Mesenchymal stem cell (in vitro differentiated cells and primary cell): ENCODE data around the gene DAZAP2.

ENCODE experiments used
- DNase-seq: peaks from one replicate; pipeline ENCODE4 v3.0.0-alpha.2; 2013
- H2AFZ ChIP-seq: one replicate; pipeline ENCODE4 v1.6.1; 2013; ENCODE audit warnings: low read depth, mild to moderate bottlenecking, control low read depth, inconsistent platforms, low read length, moderate library complexity
- H2AK5ac ChIP-seq: 2 replicates; pipeline ENCODE4 v1.6.1; 2013; ENCODE audit warnings: low read length, moderate library complexity, mild to moderate bottlenecking, inconsistent platforms; ENCODE audit not compliant: severe bottlenecking
- H2BK120ac ChIP-seq: one replicate; pipeline ENCODE4 v1.6.1; 2013; ENCODE audit warnings: low read depth, mild to moderate bottlenecking, inconsistent platforms, low read length, moderate library complexity
- H2BK12ac ChIP-seq, 2 experiments: one replicate each; pipeline ENCODE4 v1.6.1; 2013; ENCODE audit warnings: inconsistent platforms in 2 of 2, low read length in 2 of 2, mild to moderate bottlenecking in 2 of 2, moderate library complexity in 2 of 2, control low read depth in 1 of 2
- H2BK15ac ChIP-seq: one replicate; pipeline ENCODE4 v1.6.1; 2013; ENCODE audit warnings: mild to moderate bottlenecking, low read depth, inconsistent platforms; ENCODE audit not compliant: poor library complexity, severe bottlenecking
- H2BK5ac ChIP-seq: 2 replicates; pipeline ENCODE4 v1.6.1; 2013; ENCODE audit warnings: low read depth, mild to moderate bottlenecking, low read length, control low read depth, inconsistent platforms; ENCODE audit not compliant: poor library complexity, severe bottlenecking
- H3K14ac ChIP-seq, 2 experiments: one replicate each; pipeline ENCODE4 v1.6.1; 2013; ENCODE audit warnings: inconsistent platforms in 2 of 2, low read length in 2 of 2, control low read depth in 1 of 2, mild to moderate bottlenecking in 1 of 2, moderate library complexity in 1 of 2
- H3K18ac ChIP-seq, 2 experiments: one replicate each; pipeline ENCODE4 v1.6.1; 2013; ENCODE audit warnings: inconsistent platforms in 2 of 2, low read length in 2 of 2, control low read depth in 1 of 2, low read depth in 1 of 2, mild to moderate bottlenecking in 1 of 2
- H3K23ac ChIP-seq, 2 experiments: one replicate each; pipeline ENCODE4 v1.6.1; 2013; ENCODE audit warnings: inconsistent platforms in 2 of 2, low read length in 2 of 2, mild to moderate bottlenecking in 2 of 2, moderate library complexity in 2 of 2, control low read depth in 1 of 2
- H3K27ac ChIP-seq: 2 replicates; pipeline ENCODE4 v1.5.1; 2013; ENCODE audit warnings: mild to moderate bottlenecking, moderate library complexity, low read length, control low read depth, inconsistent platforms; ENCODE audit not compliant: poor library complexity, severe bottlenecking
- H3K27me3 ChIP-seq, 2 experiments: 2 replicates each; pipeline versions ENCODE4 v1.6.1 to v1.7.0; 2013; ENCODE audit warnings: low read length in 2 of 2, mild to moderate bottlenecking in 2 of 2, moderate library complexity in 2 of 2, control low read depth in 1 of 2, inconsistent platforms in 1 of 2; ENCODE audit not compliant: control insufficient read depth in 1 of 2, insufficient read depth in 1 of 2
- H3K36me3 ChIP-seq, 2 experiments: 2 replicates each; pipeline versions ENCODE4 v1.6.1 to v1.7.0; 2013; ENCODE audit warnings: low read length in 2 of 2, control low read depth in 1 of 2, inconsistent platforms in 1 of 2, low read depth in 1 of 2, mild to moderate bottlenecking in 1 of 2; ENCODE audit not compliant: insufficient read depth in 2 of 2, control insufficient read depth in 1 of 2
- H3K4ac ChIP-seq, 2 experiments: one replicate each; pipeline ENCODE4 v1.6.1; 2013; ENCODE audit warnings: inconsistent platforms in 2 of 2, low read length in 2 of 2, mild to moderate bottlenecking in 2 of 2, moderate library complexity in 2 of 2, control low read depth in 1 of 2, low read depth in 1 of 2
- H3K4me1 ChIP-seq: 2 replicates; pipeline ENCODE4 v1.6.1; 2013; ENCODE audit warnings: low read depth, low read length, control low read depth; ENCODE audit not compliant: control insufficient read depth, insufficient read depth
- H3K4me2 ChIP-seq: 2 replicates; pipeline ENCODE4 v1.6.1; 2013; ENCODE audit warnings: low read length, mild to moderate bottlenecking, inconsistent platforms; ENCODE audit not compliant: poor library complexity, severe bottlenecking
- H3K4me3 ChIP-seq, 2 experiments: 2 replicates each; pipeline versions ENCODE4 v1.5.1 to v1.7.0; 2013; ENCODE audit warnings: low read length in 2 of 2, mild to moderate bottlenecking in 2 of 2, control low read depth in 1 of 2, low read depth in 1 of 2; ENCODE audit not compliant: insufficient read depth in 1 of 2
- H3K79me1 ChIP-seq: replicated peaks from 2 replicates; pipeline ENCODE4 v1.6.1; 2013; ENCODE audit warnings: mild to moderate bottlenecking, control low read depth, low read length, inconsistent platforms; ENCODE audit not compliant: poor library complexity, severe bottlenecking
- H3K9ac ChIP-seq: 2 replicates; pipeline ENCODE4 v1.7.0; 2013; ENCODE audit warnings: mild to moderate bottlenecking, low read length, moderate library complexity
- H3K9me3 ChIP-seq: 2 replicates; pipeline ENCODE4 v1.7.0; 2013; ENCODE audit warnings: mild to moderate bottlenecking, low read length; ENCODE audit not compliant: control insufficient read depth
- H4K8ac ChIP-seq: one replicate; pipeline ENCODE4 v1.6.1; 2013; ENCODE audit warnings: inconsistent platforms, mild to moderate bottlenecking, low read length, moderate library complexity
- H4K91ac ChIP-seq: one replicate; pipeline ENCODE4 v1.6.1; 2013; ENCODE audit warnings: mild to moderate bottlenecking, low read length, inconsistent platforms
- WGBS: methylation state at CpG from one replicate; pipeline ENCODE4 v1.1.7; 2013; ENCODE audit warnings: mixed read lengths; 5-methylcytosine and 5-hydroxymethylcytosine counted together

Gene DAZAP2

DNA sequence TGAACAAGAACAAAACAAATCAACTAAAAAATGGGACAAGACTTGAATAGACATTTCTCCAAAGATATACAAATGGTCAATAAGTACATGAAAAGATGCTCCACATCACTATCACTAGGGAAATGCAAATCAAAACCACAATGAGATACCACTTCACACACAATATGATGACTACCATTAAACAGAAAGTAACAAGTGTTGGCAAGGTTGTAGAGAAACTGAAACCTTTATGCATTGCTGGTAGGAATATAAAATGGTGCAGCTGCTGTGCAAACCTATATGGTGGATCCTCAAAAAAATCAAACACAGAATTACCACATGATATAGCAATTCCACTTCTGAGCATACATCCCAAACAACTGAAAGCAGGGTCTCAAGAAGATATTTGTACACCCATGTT, 26.4 kb downstream of the DAZAP2 start:
- H3K4ac ChIP-seq: no peak overlapping the region
- H3K79me1 ChIP-seq: peaks cover 10% of the 10 kb centered on the region
- H2AK5ac ChIP-seq: no peak overlapping the region
- H2BK12ac ChIP-seq: no peak overlapping the region
- no peak overlapping the region for H4K8ac ChIP-seq
- no peak overlapping the region for H4K91ac ChIP-seq
- H3K4me3 ChIP-seq: no peak overlapping the region
- no peak overlapping the region for H3K9ac ChIP-seq
- H3K4me2 ChIP-seq: no peak overlapping the region
- no peak overlapping the region for H2BK15ac ChIP-seq
- H3K27ac ChIP-seq: no peak overlapping the region
- H3K18ac ChIP-seq: no peak overlapping the region
- H3K14ac ChIP-seq: no peak overlapping the region
- H2AFZ ChIP-seq: no peak overlapping the region
- no peak for DNase-seq
- H3K27me3 ChIP-seq: no peaks in the 10 kb centered on the region
- H3K9me3 ChIP-seq: no peaks in the 10 kb centered on the region
- peaks cover 3% of the 10 kb centered on the region for H3K4me1 ChIP-seq
- H2BK5ac ChIP-seq: no peak overlapping the region
- no peak overlapping the region for H3K23ac ChIP-seq
- no peak overlapping the region for H2BK120ac ChIP-seq
- peaks cover 0 to 2% of the 10 kb centered on the region in 2 experiments for H3K36me3 ChIP-seq

DNA sequence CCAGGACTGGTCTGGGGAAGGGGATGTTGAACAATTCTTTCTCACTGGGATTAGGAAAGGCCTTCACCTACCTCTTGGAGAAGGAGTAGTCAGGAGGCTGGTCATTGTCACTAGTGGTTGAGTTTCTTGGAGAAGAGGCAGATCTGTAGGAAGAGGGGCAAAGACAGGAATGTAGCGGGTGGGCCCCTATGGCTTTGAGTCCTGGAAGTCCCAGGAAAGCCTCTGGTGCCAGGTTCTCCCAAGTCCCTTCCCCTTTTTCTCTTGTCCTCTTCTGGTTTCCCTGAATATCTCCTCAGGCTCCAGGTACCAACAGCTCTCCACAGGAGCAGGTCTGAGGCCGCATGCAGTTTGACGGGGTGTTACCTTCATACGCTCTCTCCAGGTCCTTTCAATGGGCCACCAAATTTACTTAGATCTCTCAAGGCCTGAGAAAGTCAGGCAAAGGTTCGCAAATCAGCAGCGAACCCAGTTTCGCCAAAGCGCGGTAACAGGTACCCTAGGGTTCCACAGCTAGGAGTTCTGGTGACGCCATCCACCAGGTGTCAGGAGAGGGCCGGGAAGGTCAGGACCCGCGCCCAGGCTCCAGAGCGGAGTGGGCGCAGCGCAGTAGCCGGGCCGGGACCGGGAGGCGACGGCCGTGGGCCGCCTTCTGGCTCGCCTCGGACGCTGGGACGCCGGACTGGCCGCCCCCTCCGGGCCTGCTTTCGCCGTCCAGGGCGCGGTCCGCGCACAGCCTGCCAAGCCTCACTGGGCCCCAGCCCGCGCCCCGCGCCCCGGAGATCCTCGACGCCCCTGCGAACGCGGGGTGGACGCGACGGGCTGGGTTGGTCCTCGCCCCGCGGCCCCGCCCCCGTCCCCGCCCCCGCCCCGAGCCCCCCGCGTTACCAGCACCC, 30.8 kb downstream of the DAZAP2 start:
- H3K4me2 ChIP-seq: peak overlapping the region; percentile 96
- no peak overlapping the region for H2BK5ac ChIP-seq
- WGBS: 13% methylated on average over 41 of the region's 59 CpGs
- H3K9ac ChIP-seq: peak overlapping the region; percentile 91
- peak overlapping the region; percentile 95 for H2BK120ac ChIP-seq
- peak overlapping the region; percentile 89 to 91 for H3K4me3 ChIP-seq
- peaks cover 3% of the 10 kb centered on the region for H3K4me1 ChIP-seq
- peaks cover 0 to 2% of the 10 kb centered on the region in 2 experiments for H3K36me3 ChIP-seq
- H3K4ac ChIP-seq: peak overlapping the region in 1 of 2 experiments; percentile 14
- H3K27ac ChIP-seq: no peak overlapping the region
- H3K27me3 ChIP-seq: no peaks in the 10 kb centered on the region
- H3K23ac ChIP-seq: peak overlapping the region in 1 of 2 experiments; percentile 60
- H2BK15ac ChIP-seq: peak overlapping the region; percentile 89
- DNase-seq: peak; percentile 26
- H3K18ac ChIP-seq: peak overlapping the region; percentile 11 to 68
- H3K14ac ChIP-seq: no peak overlapping the region
- H2AFZ ChIP-seq: peak overlapping the region; percentile 64
- no peaks in the 10 kb centered on the region for H3K9me3 ChIP-seq
- peak overlapping the region; percentile 36 for H4K8ac ChIP-seq
- no peak overlapping the region for H2AK5ac ChIP-seq
- H4K91ac ChIP-seq: no peak overlapping the region
- peaks cover 4% of the 10 kb centered on the region for H3K79me1 ChIP-seq
- H2BK12ac ChIP-seq: no peak overlapping the region

DNA sequence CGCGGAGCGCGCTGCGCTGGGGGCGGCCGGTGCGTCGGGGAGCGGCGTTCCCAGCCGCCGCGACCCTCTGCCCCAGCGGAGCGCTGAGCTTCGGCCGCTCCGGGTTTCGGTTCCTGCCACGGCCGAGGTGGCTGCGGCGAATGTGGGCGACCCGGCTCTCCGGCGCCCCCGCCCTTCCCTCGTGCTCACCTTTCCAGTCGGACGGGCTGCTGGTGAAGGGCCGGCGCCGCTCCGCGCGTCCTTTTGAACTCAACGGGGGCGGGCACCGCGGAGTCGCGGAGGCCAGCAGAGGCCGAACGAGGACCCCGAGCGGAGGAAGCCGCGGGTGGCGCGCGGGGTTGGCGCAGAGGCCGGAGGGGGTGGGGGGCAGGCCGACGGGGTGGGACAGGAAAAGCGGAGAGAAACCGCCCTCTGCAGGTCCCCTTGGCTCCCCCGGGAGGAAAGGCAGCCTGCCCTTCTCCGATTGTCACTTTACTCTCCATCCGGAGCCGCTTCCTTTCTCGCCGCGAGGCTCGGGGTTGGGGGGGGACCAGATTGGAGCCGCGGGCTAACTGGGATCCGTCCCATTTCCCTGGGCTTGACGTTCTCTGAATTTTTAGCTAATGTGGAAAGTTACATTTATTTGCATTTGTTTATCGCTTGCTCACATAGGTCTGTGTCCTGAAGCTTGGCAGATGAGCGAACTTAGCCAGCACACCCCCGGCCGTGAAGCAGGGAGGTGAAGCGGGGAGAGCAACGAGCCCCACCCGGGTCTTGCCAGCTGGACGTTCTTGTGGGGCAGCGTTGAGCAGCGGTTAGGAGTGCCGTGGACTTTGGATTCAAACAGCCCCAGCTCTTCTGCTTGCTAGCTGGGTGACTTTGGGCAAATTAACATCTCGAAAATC, 31.7 kb downstream of the DAZAP2 start, which contains the start of gene SMAGP:
Gene SMAGP, minus strand, starts transcription at position 349 of the 884 bp plus-strand sequence. CDS start 1,137 bp downstream, outside the sequence.
- under 1% methylated on average over 39 of the region's 83 CpGs for WGBS
- peak within 1 kb of the TSS; percentile 94 to 96 for H3K18ac ChIP-seq
- peak within 1 kb of the TSS in 1 of 2 experiments; percentile 38 for H3K14ac ChIP-seq
- peaks cover 4% of the 10 kb centered on the region for H3K79me1 ChIP-seq
- no peaks in the 10 kb centered on the region for H3K27me3 ChIP-seq
- H2BK12ac ChIP-seq: peak within 1 kb of the TSS in 1 of 2 experiments; percentile 64
- peak within 1 kb of the TSS; percentile 83 for H2AFZ ChIP-seq
- H3K4me3 ChIP-seq: peak within 1 kb of the TSS; percentile 89 to 91
- peaks cover 0 to 2% of the 10 kb centered on the region in 2 experiments for H3K36me3 ChIP-seq
- peak within 1 kb of the TSS; percentile 32 for H3K27ac ChIP-seq
- H2BK5ac ChIP-seq: no peak within 1 kb of the TSS
- no peaks in the 10 kb centered on the region for H3K9me3 ChIP-seq
- peaks cover 3% of the 10 kb centered on the region for H3K4me1 ChIP-seq
- DNase-seq: peak; percentile 53
- H3K4me2 ChIP-seq: peak within 1 kb of the TSS; percentile 96
- peak within 1 kb of the TSS; percentile 95 for H2BK120ac ChIP-seq
- H3K9ac ChIP-seq: peak within 1 kb of the TSS; percentile 91
- H4K91ac ChIP-seq: peak within 1 kb of the TSS; percentile 44
- H2AK5ac ChIP-seq: no peak within 1 kb of the TSS
- peak within 1 kb of the TSS; percentile 89 for H2BK15ac ChIP-seq
- H3K23ac ChIP-seq: peak within 1 kb of the TSS in 1 of 2 experiments; percentile 60
- peak within 1 kb of the TSS; percentile 57 for H4K8ac ChIP-seq
- H3K4ac ChIP-seq: peak within 1 kb of the TSS in 1 of 2 experiments; percentile 57
